ENCODE results near the gene RBBP8.
A peak's percentile ranks its signal among the peaks of the same experiment; 100 is the strongest.
"Not testable (repeated sequence)": the region's sequence is repeated elsewhere in the genome, so short reads cannot be mapped to it uniquely, and the experiment has no call there.

Gene RBBP8

GRCh38 chr18:22933206-22933965 lies at the start of gene RBBP8:
Gene RBBP8 (plus strand): TSS chr18:22933328. CDS start chr18:22936852, 3,524 bp downstream.
- peak; percentile 84 for DNase-seq

- DNase-seq, result no peak
Measured at GRCh38 chr18:22883827-22884226, 49.3 kb upstream of the RBBP8 start.

- DNase-seq, result not testable (repeated sequence)
Measured at GRCh38 chr18:22885694-22886093, 47.4 kb upstream of the RBBP8 start.

GRCh38 chr18:22899421-22899820 lies 33.7 kb upstream of the RBBP8 start:
- DNase-seq, result no peak

GRCh38 chr18:22900558-22901238 lies 32.4 kb upstream of the RBBP8 start:
- no peak for DNase-seq

GRCh38 chr18:22902093-22902492 lies 31.0 kb upstream of the RBBP8 start:
- no peak for DNase-seq

- not testable (repeated sequence) for DNase-seq
Measured at GRCh38 chr18:22903248-22903647, 29.9 kb upstream of the RBBP8 start.

GRCh38 chr18:22912149-22912548 lies 21.0 kb upstream of the RBBP8 start:
- DNase-seq, result no peak

- no peak for DNase-seq
Measured at GRCh38 chr18:22912835-22913234, 20.3 kb upstream of the RBBP8 start.

- no peak for DNase-seq
Measured at GRCh38 chr18:22913861-22914260, 19.3 kb upstream of the RBBP8 start.

- DNase-seq, result no peak
Measured at GRCh38 chr18:22914633-22915032, 18.5 kb upstream of the RBBP8 start.

- no peak for DNase-seq
Measured at GRCh38 chr18:22915337-22915736, 17.8 kb upstream of the RBBP8 start.

GRCh38 chr18:22921772-22922171 lies 11.4 kb upstream of the RBBP8 start:
- DNase-seq, result no peak

- no peak for DNase-seq
Measured at GRCh38 chr18:22924589-22924988, 8.5 kb upstream of the RBBP8 start.

GRCh38 chr18:22926454-22926853 lies 6.7 kb upstream of the RBBP8 start:
- DNase-seq, result no peak

- DNase-seq, result no peak
Measured at GRCh38 chr18:22928339-22928738, 4.8 kb upstream of the RBBP8 start.

GRCh38 chr18:22930089-22930713 lies 2.9 kb upstream of the RBBP8 start:
- peak; percentile 80 for DNase-seq

- no peak for DNase-seq
Measured at GRCh38 chr18:22932885-22933205, 283 bp upstream of the RBBP8 start.

GRCh38 chr18:22933966-22934423 lies 867 bp downstream of the RBBP8 start:
- no peak for DNase-seq

- peak; percentile 24 for DNase-seq
Measured at GRCh38 chr18:22934789-22935188, 1.7 kb downstream of the RBBP8 start.

- DNase-seq, result peak; percentile 9
Measured at GRCh38 chr18:22935431-22935830, 2.3 kb downstream of the RBBP8 start.

- DNase-seq, result no peak
Measured at GRCh38 chr18:22936515-22936914, 3.4 kb downstream of the RBBP8 start.

GRCh38 chr18:22939649-22940048 lies 6.5 kb downstream of the RBBP8 start:
- no peak for DNase-seq

- DNase-seq, result no peak
Measured at GRCh38 chr18:22943847-22944246, 10.7 kb downstream of the RBBP8 start.
